H9 (cell line): Measurements from ENCODE around the gene ATE1. TPM values are rescaled to one million over a fixed set of nuclear protein-coding genes. Genes with fewer than 3 reads are reported as not detected.

Source experiments
- DNase-seq: peaks from one replicate; pipeline ENCODE4 v3.0.0-alpha.2; 2017
- H2AFZ ChIP-seq: one replicate; pipeline ENCODE4 v1.6.1; 2013; ENCODE audit warnings: mild to moderate bottlenecking, low read length, control low read depth, moderate library complexity
- H2AK5ac ChIP-seq: 2 replicates; pipeline ENCODE4 v1.6.1; 2013; ENCODE audit warnings: low read length, control low read depth, mixed read lengths; ENCODE audit not compliant: insufficient read length
- H2BK120ac ChIP-seq: one replicate; pipeline ENCODE4 v1.6.1; 2013; ENCODE audit warnings: low read depth, mild to moderate bottlenecking, low read length, control low read depth, inconsistent platforms; ENCODE audit not compliant: poor library complexity, severe bottlenecking
- H2BK12ac ChIP-seq: 2 replicates; pipeline ENCODE4 v1.6.1; 2013; ENCODE audit warnings: low read length, control low read depth, mixed read lengths, low read depth; ENCODE audit not compliant: insufficient read length
- H2BK15ac ChIP-seq: 2 replicates; pipeline ENCODE4 v1.6.1; 2013; ENCODE audit warnings: low read depth, low read length, control low read depth
- H2BK20ac ChIP-seq: one replicate; pipeline ENCODE4 v1.6.1; 2013; ENCODE audit warnings: low read depth, mild to moderate bottlenecking, low read length, control low read depth, inconsistent platforms; ENCODE audit not compliant: poor library complexity, severe bottlenecking
- H2BK5ac ChIP-seq: 2 replicates; pipeline ENCODE4 v1.6.1; 2013; ENCODE audit warnings: low read length, control low read depth, mixed read lengths; ENCODE audit not compliant: insufficient read length
- H3K14ac ChIP-seq: 2 replicates; pipeline ENCODE4 v1.6.1; 2013; ENCODE audit warnings: low read length, control low read depth; ENCODE audit not compliant: insufficient read depth
- H3K18ac ChIP-seq: 2 replicates; pipeline ENCODE4 v1.6.1; 2013; ENCODE audit warnings: low read depth, mild to moderate bottlenecking, mixed read lengths, low read length, control low read depth; ENCODE audit not compliant: insufficient read length
- H3K23ac ChIP-seq: 2 replicates; pipeline ENCODE4 v1.6.1; 2013; ENCODE audit warnings: low read length, control low read depth, mixed read lengths, low read depth; ENCODE audit not compliant: insufficient read length
- H3K23me2 ChIP-seq: 2 replicates; pipeline ENCODE4 v1.6.1; 2013; ENCODE audit warnings: low read depth, mild to moderate bottlenecking, mixed read lengths, low read length, control low read depth; ENCODE audit not compliant: insufficient read length, poor library complexity, severe bottlenecking
- H3K27ac ChIP-seq: 2 replicates; pipeline ENCODE4 v1.5.1; 2013; ENCODE audit warnings: low read length, control low read depth, mixed read lengths, low read depth; ENCODE audit not compliant: insufficient read length
- H3K27me3 ChIP-seq: 2 replicates; pipeline ENCODE4 v1.6.1; 2013; ENCODE audit warnings: low read length, control low read depth, inconsistent platforms; ENCODE audit not compliant: insufficient read depth
- H3K4ac ChIP-seq: 2 replicates; pipeline ENCODE4 v1.6.1; 2013; ENCODE audit warnings: low read depth, mild to moderate bottlenecking, control low read depth, inconsistent platforms, low read length, moderate library complexity
- H3K4me1 ChIP-seq: 2 replicates; pipeline ENCODE4 v1.6.1; 2013; ENCODE audit warnings: low read length, control low read depth, inconsistent platforms; ENCODE audit not compliant: insufficient read depth
- H3K4me2 ChIP-seq: 2 replicates; pipeline ENCODE4 v1.6.1; 2013; ENCODE audit warnings: low read length, control low read depth, mixed read lengths; ENCODE audit not compliant: insufficient read length, insufficient read depth
- H3K56ac ChIP-seq: 2 replicates; pipeline ENCODE4 v1.6.1; 2013; ENCODE audit warnings: low read depth, mild to moderate bottlenecking, mixed read lengths, low read length, control low read depth; ENCODE audit not compliant: insufficient read length
- H3K79me1 ChIP-seq: 2 replicates; pipeline ENCODE4 v1.6.1; 2013; ENCODE audit warnings: low read depth, mild to moderate bottlenecking, moderate library complexity, low read length, control low read depth, inconsistent platforms; ENCODE audit not compliant: insufficient read depth, poor library complexity, severe bottlenecking
- H3K79me2 ChIP-seq: 2 replicates; pipeline ENCODE4 v1.6.1; 2013; ENCODE audit warnings: low read length, control low read depth, inconsistent platforms; ENCODE audit not compliant: insufficient read depth
- H3K9ac ChIP-seq: 2 replicates; pipeline ENCODE4 v1.6.1; 2013; ENCODE audit warnings: low read length, control low read depth, mixed read lengths; ENCODE audit not compliant: insufficient read length; ENCODE audit errors: extremely low read depth
- H3K9me3 ChIP-seq: one replicate; pipeline ENCODE4 v1.6.1; 2013; ENCODE audit warnings: low read depth, low read length, inconsistent platforms; ENCODE audit not compliant: control insufficient read depth
- H3T11ph ChIP-seq: one replicate; pipeline ENCODE4 v1.6.1; 2013; ENCODE audit warnings: mild to moderate bottlenecking, low read length, control low read depth, inconsistent platforms
- H4K20me1 ChIP-seq: one replicate; pipeline ENCODE4 v1.6.1; 2013; ENCODE audit not compliant: control insufficient read depth, insufficient read length, insufficient read depth
- H4K5ac ChIP-seq: 2 replicates; pipeline ENCODE4 v1.6.1; 2013; ENCODE audit warnings: low read depth, mild to moderate bottlenecking, mixed read lengths, low read length, control low read depth; ENCODE audit not compliant: insufficient read length
- H4K8ac ChIP-seq: replicated peaks from 2 replicates; pipeline ENCODE4 v1.6.1; 2013; ENCODE audit warnings: low read length, control low read depth, mixed read lengths, low read depth; ENCODE audit not compliant: insufficient read length
- H4K91ac ChIP-seq: 2 replicates; pipeline ENCODE4 v1.6.1; 2013; ENCODE audit warnings: low read depth, mild to moderate bottlenecking, moderate library complexity, mixed read lengths, low read length, control low read depth; ENCODE audit not compliant: insufficient read length
- H3K27ac Mint-ChIP-seq, 3 experiments: 2 replicates in 2 of 3; 3 replicates in 1 of 3; pipeline ENCODE4 v1.8.0; 2020 to 2021; ENCODE audit warnings: mixed read lengths in 3 of 3, mild to moderate bottlenecking in 1 of 3, moderate library complexity in 1 of 3
- H3K27me3 Mint-ChIP-seq: 2 replicates; pipeline ENCODE4 v1.8.0; 2021; ENCODE audit warnings: low read depth, mild to moderate bottlenecking, moderate library complexity, mixed read lengths
- H3K36me3 Mint-ChIP-seq, 3 experiments: 2 replicates in 2 of 3; 3 replicates in 1 of 3; pipeline ENCODE4 v1.8.0; 2020 to 2021; ENCODE audit warnings: low read depth in 3 of 3, mixed read lengths in 3 of 3; ENCODE audit not compliant: insufficient read depth in 1 of 3
- H3K4me1 Mint-ChIP-seq, 2 experiments: 2 replicates each; pipeline ENCODE4 v1.8.0; 2020; ENCODE audit warnings: mixed read lengths in 2 of 2
- H3K4me3 Mint-ChIP-seq, 2 experiments: 2 replicates in 1 of 2; 3 replicates in 1 of 2; pipeline ENCODE4 v1.8.0; 2020 to 2021; ENCODE audit warnings: mild to moderate bottlenecking in 2 of 2, mixed read lengths in 2 of 2, moderate library complexity in 1 of 2
- H3K9me3 Mint-ChIP-seq, 2 experiments: 2 replicates in 1 of 2; 3 replicates in 1 of 2; pipeline ENCODE4 v1.8.0; 2020; ENCODE audit warnings: mild to moderate bottlenecking in 2 of 2, mixed read lengths in 2 of 2, moderate library complexity in 1 of 2
- CTCF ChIP-seq: fragments of 200-600 bp; sonication (generic); conservative IDR thresholded peaks from 3 replicates; pipeline ENCODE4 v1.8.0; 2021; ENCODE audit warnings: antibody characterized with exemption, mild to moderate bottlenecking
- WGBS: extraction: QIAGEN DNeasy Blood & Tissue Kit; methylation state at CpG from one replicate; pipeline ENCODE4 v1.1.7; 2013; ENCODE audit warnings: missing lambda C conversion rate, low lambda C conversion rate, mixed read lengths; ENCODE audit not compliant: insufficient read length; ENCODE audit errors: extremely low coverage; 5-methylcytosine and 5-hydroxymethylcytosine counted together
- total RNA-seq: library from RNA; stranded (reverse); gene quantifications from 2 replicates; pipeline ENCODE4 v1.2.1, GENCODE V29; 2021

Gene ATE1
- total RNA-seq, 1 experiment from 2014 or later, result 29.0 TPM

GRCh38 chr10:121753726-121754476 lies 173.9 kb downstream of the ATE1 start:
- no peak overlapping the region for H3K4me3 Mint-ChIP-seq

More at GRCh38 chr10:121753726-121754476, 173.9 kb downstream of the ATE1 start:
- peaks cover 39 to 41% of the 10 kb centered on the region in 2 experiments for H3K9me3 Mint-ChIP-seq
- Histone ChIP-seq H2BK5ac (no peak overlapping the region), H3K23me2 (no peaks in the 10 kb centered on the region), H4K8ac (no peak overlapping the region), H3K79me2 (no peaks in the 10 kb centered on the region), H3K27me3 (no peaks in the 10 kb centered on the region), H3K79me1 (no peaks in the 10 kb centered on the region), H3K18ac (no peak overlapping the region), H3K9me3 (peaks cover 16% of the 10 kb centered on the region), H3K14ac (no peak overlapping the region), H2BK120ac (no peak overlapping the region), H2BK12ac (no peak overlapping the region), H4K5ac (no peak overlapping the region), H4K91ac (no peak overlapping the region), H3K9ac (no peak overlapping the region), H3K27ac (no peak overlapping the region), H3K4ac (no peak overlapping the region), H3K56ac (no peak overlapping the region), H2AK5ac (no peak overlapping the region), H3K4me1 (no peaks in the 10 kb centered on the region), H2AFZ (no peak overlapping the region), H3K23ac (no peak overlapping the region), H4K20me1 (no peaks in the 10 kb centered on the region), H2BK15ac (no peak overlapping the region), H3K4me2 (no peak overlapping the region), H3T11ph (no peak overlapping the region), H2BK20ac (no peak overlapping the region)
- TF ChIP-seq CTCF, result peak; percentile 56; the same call in 2 of the 3 replicates
- DNase-seq, result no peak
- no peaks in the 10 kb centered on the region; the same call in 1 of the 2 replicates for H3K27me3 Mint-ChIP-seq
- whole genome bisulfite sequencing, result no CpG with 5 or more reads among the region's 6 CpGs
- peaks cover 0 to 6% of the 10 kb centered on the region in 2 experiments; a peak in 1 of 4 replicates for H3K4me1 Mint-ChIP-seq
- H3K36me3 Mint-ChIP-seq, result peaks cover 28 to 45% (median 39%) of the 10 kb centered on the region in 3 experiments
- H3K27ac Mint-ChIP-seq, result no peak overlapping the region
